Choroid plexus epithelial cell (primary cell): ENCODE data around the gene DPH1.
A peak's percentile ranks its signal among the peaks of the same experiment; 100 is the strongest.

Source experiments
- DNase-seq: peaks from one replicate; pipeline ENCODE4 v3.0.0-alpha.2; 2010; ENCODE audit warnings: low read depth
- H3K4me3 ChIP-seq: 2 replicates; pipeline ENCODE4 v1.5.1; 2011; ENCODE audit warnings: low read depth, mild to moderate bottlenecking, control low read depth, low read length, moderate library complexity
- TF ChIP-seq, protein P1 (sequence below): conservative IDR thresholded peaks from 2 replicates; pipeline ENCODE4 v1.5.1; 2011; ENCODE audit warnings: low read depth, mild to moderate bottlenecking, control low read depth, inconsistent platforms, low read length, moderate library complexity

The DPH1 gene

DNA sequence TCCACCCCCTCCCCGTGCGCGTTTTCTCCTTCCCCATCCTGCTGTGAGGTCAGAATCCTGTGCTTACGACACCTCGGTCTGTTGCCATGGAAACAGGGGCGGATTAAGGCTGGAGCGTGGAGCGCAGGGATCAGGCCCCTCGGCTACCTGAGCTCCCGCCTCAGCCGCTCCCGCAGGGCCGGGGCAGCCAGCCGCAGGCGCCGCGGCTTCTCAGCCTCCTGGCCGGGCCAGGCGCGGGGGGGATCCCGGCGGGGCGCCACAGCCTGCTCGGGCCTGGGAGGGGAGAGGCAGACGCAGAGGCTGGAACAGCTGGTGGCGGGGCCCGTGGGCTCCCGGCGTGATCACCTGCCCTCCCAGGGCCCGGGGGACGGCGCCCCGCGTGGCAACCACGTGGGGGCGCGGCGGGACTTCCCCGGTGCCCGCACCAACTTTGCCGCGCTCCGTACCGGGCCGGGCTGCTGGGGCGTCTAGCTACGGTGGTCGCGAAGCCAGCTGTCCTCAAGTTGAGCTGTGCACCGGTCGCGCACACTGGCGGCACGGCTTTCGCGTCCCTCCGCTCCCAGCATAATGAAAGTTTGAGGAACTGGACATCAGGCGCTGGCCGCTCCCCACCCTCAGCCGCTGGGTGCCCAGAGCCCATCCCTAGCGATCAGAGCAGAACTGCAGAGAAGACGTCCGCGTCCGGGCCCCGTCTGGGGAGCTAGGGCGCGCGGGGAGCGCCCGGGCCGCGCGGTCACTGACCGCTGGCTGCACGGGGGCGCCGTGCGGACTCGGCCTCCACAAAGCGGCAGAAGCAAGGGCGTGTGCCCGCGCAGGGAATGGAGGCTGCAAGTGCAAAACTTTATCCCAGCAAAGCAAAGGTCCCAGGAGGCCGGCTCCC, 6.0 kb upstream of the DPH1 start:
- H3K4me3 ChIP-seq, result peak overlapping the region; percentile 5
- TF ChIP-seq, protein P1, sequence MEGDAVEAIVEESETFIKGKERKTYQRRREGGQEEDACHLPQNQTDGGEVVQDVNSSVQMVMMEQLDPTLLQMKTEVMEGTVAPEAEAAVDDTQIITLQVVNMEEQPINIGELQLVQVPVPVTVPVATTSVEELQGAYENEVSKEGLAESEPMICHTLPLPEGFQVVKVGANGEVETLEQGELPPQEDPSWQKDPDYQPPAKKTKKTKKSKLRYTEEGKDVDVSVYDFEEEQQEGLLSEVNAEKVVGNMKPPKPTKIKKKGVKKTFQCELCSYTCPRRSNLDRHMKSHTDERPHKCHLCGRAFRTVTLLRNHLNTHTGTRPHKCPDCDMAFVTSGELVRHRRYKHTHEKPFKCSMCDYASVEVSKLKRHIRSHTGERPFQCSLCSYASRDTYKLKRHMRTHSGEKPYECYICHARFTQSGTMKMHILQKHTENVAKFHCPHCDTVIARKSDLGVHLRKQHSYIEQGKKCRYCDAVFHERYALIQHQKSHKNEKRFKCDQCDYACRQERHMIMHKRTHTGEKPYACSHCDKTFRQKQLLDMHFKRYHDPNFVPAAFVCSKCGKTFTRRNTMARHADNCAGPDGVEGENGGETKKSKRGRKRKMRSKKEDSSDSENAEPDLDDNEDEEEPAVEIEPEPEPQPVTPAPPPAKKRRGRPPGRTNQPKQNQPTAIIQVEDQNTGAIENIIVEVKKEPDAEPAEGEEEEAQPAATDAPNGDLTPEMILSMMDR, result no peak
- DNase-seq, result peak; percentile 68

DNA sequence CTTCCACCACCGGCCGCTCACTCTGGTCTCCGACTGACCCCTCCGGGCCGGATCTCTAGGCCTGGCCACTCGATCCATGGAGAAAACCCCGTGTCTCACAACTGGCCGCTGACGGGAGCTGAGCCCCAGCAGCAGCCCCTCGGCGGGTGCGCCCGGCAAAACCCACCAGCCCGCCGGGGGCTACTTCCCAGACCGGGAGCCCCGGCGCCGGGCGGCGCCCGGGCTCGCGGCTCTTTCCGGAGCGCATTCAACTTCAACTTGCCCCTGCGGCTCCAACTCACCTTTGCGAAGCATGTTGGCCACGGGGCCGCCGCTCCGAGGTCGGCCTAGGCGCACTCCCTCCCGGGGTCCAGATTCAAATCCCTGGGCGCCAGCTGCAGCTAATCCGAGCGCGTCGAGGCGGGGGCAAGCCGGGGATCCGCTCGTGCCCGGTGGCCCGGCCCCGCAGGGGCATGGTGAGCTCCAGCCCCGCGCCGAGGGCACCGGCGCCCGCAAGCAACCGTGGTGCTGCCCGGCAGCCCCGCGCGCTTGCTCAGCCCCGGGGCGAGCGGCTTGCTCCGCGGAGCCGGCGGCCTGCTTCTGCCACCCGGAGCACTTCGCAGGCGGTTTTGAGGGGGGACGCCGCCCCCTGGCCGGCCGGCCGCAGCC, 5.3 kb upstream of the DPH1 start:
- H3K4me3 ChIP-seq, result peak overlapping the region; percentile 17
- TF ChIP-seq, protein P1, result no peak
- DNase-seq, result no peak

DNA sequence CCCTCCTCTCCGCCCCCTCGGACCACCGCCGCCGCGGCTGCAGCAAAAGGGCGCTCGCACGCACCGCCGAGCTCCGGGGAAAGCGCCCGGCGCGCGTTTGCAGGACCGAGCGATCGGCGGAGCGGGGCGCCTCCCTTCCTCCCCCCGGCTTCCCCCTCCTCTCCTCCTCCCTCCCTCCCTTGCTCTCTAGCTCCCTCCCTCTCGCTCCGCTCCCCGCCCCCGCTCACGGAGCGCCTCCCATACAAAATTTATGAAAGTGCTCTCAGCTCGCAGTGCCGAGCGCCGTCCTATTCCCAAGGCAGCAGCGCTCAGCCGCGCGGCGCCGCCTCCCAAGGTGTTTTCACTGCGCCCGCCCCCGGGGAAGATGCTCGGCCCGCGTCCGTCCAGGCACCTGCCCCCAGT, 4.7 kb upstream of the DPH1 start, which contains the start of gene RTN4RL1:
Gene RTN4RL1, minus strand, starts transcription at position 115 of the 402 bp plus-strand sequence. CDS start 469 bp downstream, outside the sequence.
- TF ChIP-seq, protein P1, result no peak
- peak within 1 kb of the TSS; percentile 17 for H3K4me3 ChIP-seq
- DNase-seq, result peak; percentile 33

DNA sequence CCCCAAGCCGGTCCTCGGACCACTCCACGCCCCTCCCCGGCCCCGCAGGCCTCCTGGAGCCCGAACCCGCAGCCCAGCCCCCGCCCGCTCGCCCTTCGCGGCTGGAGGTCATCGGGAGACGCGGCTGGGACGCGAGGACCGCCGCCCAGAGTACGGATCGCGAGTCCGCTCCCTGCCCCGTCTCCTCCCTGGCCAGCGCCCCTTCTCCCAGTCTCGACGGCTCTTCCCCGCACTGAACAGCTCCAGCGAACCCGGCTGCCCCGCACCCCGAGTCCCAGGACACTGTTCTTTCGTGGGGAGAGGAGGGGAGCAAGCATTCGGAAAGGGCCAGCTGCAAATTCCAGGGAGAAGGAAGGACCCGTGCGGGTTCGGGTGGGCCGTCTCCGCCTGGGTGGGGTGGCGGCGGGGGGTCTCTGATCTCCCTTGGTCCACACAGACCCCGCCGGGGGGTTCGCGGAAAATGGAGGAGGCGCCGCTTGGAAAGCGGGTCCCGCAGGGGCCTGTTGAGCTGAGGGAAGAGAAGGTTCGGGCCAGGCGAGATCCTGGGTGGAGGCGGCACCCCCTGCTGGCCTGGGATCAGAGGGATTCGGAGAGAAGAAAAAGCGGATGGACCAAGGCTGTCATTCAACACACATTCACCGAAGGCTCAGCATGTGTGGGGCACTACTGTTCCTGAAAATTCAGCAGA, 4.2 kb upstream of the DPH1 start:
- peak; percentile 66 for DNase-seq
- H3K4me3 ChIP-seq, result peak overlapping the region; percentile 17
- TF ChIP-seq, protein P1, result peak; percentile 81

DNA sequence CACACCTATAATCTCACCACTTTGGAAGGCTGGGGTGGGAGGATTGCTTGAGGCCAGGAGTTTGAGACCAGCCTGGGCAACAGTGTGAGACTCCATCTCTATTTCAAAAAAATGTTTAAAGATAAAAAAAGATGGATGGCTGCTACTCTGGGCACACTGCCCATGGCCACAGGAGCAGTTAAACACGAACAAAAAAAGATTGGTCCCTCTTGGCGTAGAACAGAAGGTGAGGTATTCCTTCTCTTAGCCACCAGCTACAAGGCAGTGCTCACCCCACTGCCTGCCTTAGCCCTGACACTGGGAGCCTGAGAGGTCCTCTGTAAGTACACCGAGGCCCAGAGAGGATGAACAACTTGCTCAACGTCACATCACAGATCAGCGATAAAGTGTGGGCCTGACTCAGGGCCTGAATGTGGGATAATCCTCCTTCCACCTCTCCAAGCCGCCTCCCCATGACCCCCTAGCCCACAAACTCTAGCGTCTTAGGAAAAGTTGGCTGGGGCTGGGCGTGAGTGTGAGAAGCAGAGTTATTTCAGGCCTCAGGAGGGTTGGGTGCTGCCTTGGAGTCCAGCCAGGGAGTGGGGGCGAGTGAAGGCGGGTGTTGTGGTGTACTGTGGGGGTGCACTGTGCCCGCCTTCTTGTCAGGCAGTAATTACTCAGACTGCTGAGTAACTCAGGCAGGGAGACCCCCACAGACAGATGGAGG, 2.3 kb upstream of the DPH1 start:
- no peak for DNase-seq
- no peak overlapping the region for H3K4me3 ChIP-seq
- TF ChIP-seq, protein P1, result no peak

DNA sequence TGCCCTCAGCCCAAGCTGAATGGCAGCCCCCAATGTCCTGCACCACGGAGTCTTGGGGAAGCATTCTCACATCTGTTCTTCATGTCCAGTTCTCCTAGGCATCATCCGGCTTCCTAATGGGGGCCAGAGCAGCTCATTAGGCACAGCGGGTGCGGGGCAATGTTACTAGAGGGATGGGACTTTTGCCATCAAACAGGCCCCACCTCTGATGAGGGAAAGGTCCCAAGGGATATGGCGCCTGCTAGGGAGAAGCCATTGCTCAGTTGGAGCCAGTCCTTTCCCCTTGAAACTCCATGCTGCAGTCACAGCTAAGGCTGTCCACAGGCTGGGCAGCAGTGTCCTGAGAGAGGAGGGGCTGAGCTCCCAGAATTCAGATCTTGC, 1.7 kb upstream of the DPH1 start:
- H3K4me3 ChIP-seq, result no peak overlapping the region
- no peak for DNase-seq
- TF ChIP-seq, protein P1, result no peak
